Measurements from ENCODE around the gene GTF2A2. TPM values are rescaled to one million over a fixed set of nuclear protein-coding genes. Genes with fewer than 3 reads are reported as not detected.

The GTF2A2 gene
- total RNA-seq, 6 experiments from 2014 or later, result 162 to 183 (median 183) TPM

DNA sequence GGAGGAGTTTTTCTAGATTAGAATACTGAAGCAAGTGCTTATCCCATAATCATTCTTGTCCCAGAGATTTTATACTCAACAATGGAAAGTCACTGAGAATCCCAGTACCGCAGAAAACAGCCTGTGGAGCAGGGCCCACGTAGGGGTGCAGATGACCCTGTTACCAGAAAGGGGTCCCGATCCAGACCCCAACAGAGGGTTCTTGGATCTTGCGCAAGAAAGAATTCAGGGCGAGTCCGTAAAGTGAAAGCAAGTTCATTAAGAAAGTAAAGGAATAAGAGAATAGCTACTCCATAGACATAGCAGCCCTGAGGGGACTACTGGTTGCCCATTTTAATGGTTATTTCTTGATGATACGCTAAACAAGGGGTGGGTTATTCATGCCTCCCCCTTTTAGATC lies 43.2 kb downstream of the GTF2A2 start:
- no peaks in the 10 kb centered on the region for H3K9me3 Mint-ChIP-seq
- no peak for DNase-seq
- H3K27me3 Mint-ChIP-seq (ENCODE audit: insufficient read depth), result peaks cover 22% of the 10 kb centered on the region
- H3K36me3 Mint-ChIP-seq (ENCODE audit: low read depth), result no peaks in the 10 kb centered on the region
- TF ChIP-seq CTCF (IDR thresholded peaks at IDR 0.05), result no peak
- H3K4me3 Mint-ChIP-seq, result no peak overlapping the region
- H3K4me1 Mint-ChIP-seq (ENCODE audit: low read depth), result peaks cover 17% of the 10 kb centered on the region
- no peak overlapping the region for H3K27ac Mint-ChIP-seq

DNA sequence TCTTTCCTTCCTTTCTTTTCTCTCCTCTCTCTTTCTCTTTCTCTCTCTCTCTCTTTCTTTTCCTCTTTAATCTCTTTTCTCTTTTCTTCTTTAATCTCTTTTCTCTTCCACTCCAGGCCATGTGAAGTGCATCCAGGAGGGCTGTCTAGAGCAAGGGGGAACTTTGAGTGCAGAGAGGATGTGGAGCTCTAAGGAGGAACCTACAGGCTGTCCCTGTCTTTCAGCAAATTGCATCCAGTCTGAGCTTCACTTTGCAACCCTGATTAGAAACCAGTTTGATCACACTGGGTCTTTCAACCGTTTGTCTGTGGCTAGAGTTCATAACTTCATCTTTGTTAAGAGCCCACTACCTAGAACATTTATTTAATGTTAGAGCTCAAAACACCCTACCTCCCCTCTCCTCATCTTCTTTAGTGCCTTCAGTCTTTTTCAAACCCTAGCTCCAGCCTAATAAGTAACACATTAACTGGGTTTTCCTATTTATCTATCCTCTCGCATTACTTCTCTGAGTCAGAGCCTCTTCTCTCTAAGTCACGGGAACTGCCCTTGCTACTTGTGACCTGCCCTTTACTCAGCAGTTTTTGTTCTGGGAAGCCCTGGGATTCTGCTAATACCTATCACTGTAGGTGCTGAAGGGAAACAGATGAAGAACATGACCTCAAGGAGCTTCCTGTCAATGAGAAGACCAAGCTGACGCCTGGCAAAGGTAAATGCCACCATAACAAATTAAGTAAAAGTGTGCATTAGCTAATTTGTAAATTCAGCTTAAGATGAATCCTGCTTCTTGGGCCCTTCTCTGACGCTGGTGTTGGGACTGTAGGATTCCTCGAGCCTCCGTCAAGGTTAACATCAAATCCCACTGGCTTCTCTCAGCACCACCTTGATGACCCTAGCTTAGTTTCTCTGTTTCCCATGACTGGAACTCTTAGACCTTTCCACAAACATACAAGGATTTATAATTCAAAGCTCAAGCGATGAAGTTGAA lies 45.7 kb downstream of the GTF2A2 start, which contains the start of gene GCNT3:
Gene GCNT3, plus strand, starts transcription at position 508 of the 985 bp plus-strand sequence. CDS start 6,456 bp downstream, outside the sequence.
- peaks cover 17% of the 10 kb centered on the region for H3K4me1 Mint-ChIP-seq (ENCODE audit: low read depth)
- no peak within 1 kb of the TSS; the same call in 1 of the 2 replicates for H3K4me3 Mint-ChIP-seq
- no peaks in the 10 kb centered on the region for H3K9me3 Mint-ChIP-seq
- peak; percentile 12 for DNase-seq
- no peaks in the 10 kb centered on the region for H3K36me3 Mint-ChIP-seq (ENCODE audit: low read depth)
- H3K27ac Mint-ChIP-seq, result no peak within 1 kb of the TSS
- no peak for TF ChIP-seq CTCF (IDR thresholded peaks at IDR 0.05)
- peaks cover 20% of the 10 kb centered on the region for H3K27me3 Mint-ChIP-seq (ENCODE audit: insufficient read depth)

DNA sequence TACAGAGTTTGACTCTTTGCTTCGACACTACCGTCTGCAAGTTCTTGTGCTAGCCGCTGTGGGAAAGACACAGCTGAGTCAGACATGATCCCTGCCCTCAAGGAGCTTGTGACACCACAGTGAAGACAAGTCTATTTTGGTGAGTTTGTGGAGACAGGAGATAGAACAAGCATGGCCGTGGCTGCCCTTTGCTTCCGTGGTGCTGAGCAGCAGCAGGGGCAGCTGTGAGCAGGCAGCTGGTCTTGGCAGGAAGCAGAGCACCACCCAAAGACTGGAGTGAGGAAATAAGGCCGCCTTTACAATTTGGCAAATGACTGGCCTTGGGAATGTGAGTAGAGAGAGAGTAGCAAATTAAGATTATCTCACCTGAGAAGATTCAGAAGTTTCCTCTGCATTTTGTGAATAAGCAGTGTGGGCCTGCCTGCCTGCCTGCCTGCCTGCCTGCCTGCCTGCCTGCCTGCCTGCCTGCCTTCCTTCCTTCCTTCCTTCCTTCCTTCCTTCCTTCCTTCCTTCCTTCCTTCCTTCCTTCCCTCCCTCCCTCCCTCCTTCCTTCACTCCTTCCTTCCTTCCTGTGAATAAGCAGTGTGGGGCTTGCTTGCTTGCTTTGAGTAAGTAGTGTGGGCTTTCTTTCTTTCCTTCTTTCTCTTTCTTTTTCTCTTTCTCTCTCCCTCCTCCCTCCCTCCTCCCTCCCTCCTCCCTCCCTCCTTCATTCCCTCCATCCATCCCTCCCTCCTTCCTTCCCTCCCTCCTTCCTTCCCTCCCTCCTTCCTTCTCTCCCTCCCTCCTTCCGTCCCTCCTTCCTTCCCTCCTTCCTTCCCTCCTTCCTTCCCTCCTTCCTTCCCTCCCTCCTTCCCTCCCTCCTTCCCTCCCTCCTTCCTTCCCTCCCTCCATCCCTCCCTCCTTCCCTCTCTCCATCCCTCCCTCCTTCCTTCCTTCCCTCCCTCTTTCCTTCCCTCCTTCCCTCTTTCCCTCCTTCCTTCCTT lies 47.3 kb downstream of the GTF2A2 start:
- Mint-ChIP-seq H3K27me3 (ENCODE audit: insufficient read depth) (peaks cover 15% of the 10 kb centered on the region), H3K9me3 (no peaks in the 10 kb centered on the region), H3K4me1 (ENCODE audit: low read depth) (peaks cover 13% of the 10 kb centered on the region), H3K27ac (no peak overlapping the region), H3K4me3 (no peak overlapping the region), H3K36me3 (ENCODE audit: low read depth) (no peaks in the 10 kb centered on the region)
- no peak for DNase-seq
- no peak for TF ChIP-seq CTCF (IDR thresholded peaks at IDR 0.05)

GRCh38 chr15:59605994-59606393 lies 51.3 kb downstream of the GTF2A2 start:
- no peak overlapping the region for H3K4me3 Mint-ChIP-seq
- peaks cover under 1% of the 10 kb centered on the region; the same call in 1 of the 2 replicates for H3K4me1 Mint-ChIP-seq (ENCODE audit: low read depth)
- peaks cover 8% of the 10 kb centered on the region for H3K9me3 Mint-ChIP-seq
- TF ChIP-seq CTCF (IDR thresholded peaks at IDR 0.05), result no peak
- peaks cover 16% of the 10 kb centered on the region for H3K27me3 Mint-ChIP-seq (ENCODE audit: insufficient read depth)
- no peak overlapping the region for H3K27ac Mint-ChIP-seq
- H3K36me3 Mint-ChIP-seq (ENCODE audit: low read depth), result no peaks in the 10 kb centered on the region
- DNase-seq, result no peak

- TF ChIP-seq CTCF (IDR thresholded peaks at IDR 0.05), result no peak
Observed at GRCh38 chr15:59598461-59598860, 58.9 kb downstream of the GTF2A2 start.

More at GRCh38 chr15:59598461-59598860, 58.9 kb downstream of the GTF2A2 start:
- Mint-ChIP-seq H3K27me3 (ENCODE audit: insufficient read depth) (peaks cover 9% of the 10 kb centered on the region; the same call in 1 of the 2 replicates), H3K4me3 (no peak overlapping the region), H3K36me3 (ENCODE audit: low read depth) (no peaks in the 10 kb centered on the region), H3K9me3 (peaks cover under 1% of the 10 kb centered on the region), H3K4me1 (ENCODE audit: low read depth) (peaks cover 13% of the 10 kb centered on the region), H3K27ac (no peak overlapping the region)
- DNase-seq, result no peak
